Lung (tissue), 12 donors: ENCODE data around the gene ITGB8. TPM values are rescaled to one million over a fixed set of nuclear protein-coding genes. Genes with fewer than 3 reads are reported as not detected.

ENCODE experiments used
- ATAC-seq: fragments of 200-7000 bp; cut with Tn5 transposase; one replicate; pipeline ENCODE4 v1.9.1; 2020; ENCODE audit warnings: moderate number of reproducible peaks; ENCODE audit not compliant: insufficient read depth, low FRiP score
- DNase-seq, 3 donors: peaks; one replicate each; pipeline ENCODE4 v3.0.0-alpha.2; 2013 to 2017
- H3K27ac ChIP-seq, 2 donors: one replicate each; pipeline ENCODE4 v1.5.1; 2013; ENCODE audit warnings: mild to moderate bottlenecking in 2 of 2, moderate library complexity in 2 of 2, control low read depth in 1 of 2, inconsistent platforms in 1 of 2, low read depth in 1 of 2, low read length in 1 of 2
- H3K27me3 ChIP-seq, 3 donors: one replicate each; pipeline ENCODE4 v1.5.1; 2013; ENCODE audit warnings: low read length in 2 of 3; ENCODE audit not compliant: control insufficient read depth in 3 of 3, insufficient read depth in 3 of 3
- H3K36me3 ChIP-seq, 4 donors: one replicate each; pipeline ENCODE4 v1.5.1; 2013; ENCODE audit warnings: low read length in 4 of 4, mild to moderate bottlenecking in 1 of 4, moderate library complexity in 1 of 4; ENCODE audit not compliant: control insufficient read depth in 4 of 4, insufficient read depth in 4 of 4
- H3K4me1 ChIP-seq, 5 donors: one replicate each; pipeline ENCODE4 v1.5.1; 2013; ENCODE audit warnings: low read length in 5 of 5, mild to moderate bottlenecking in 2 of 5, moderate library complexity in 1 of 5; ENCODE audit not compliant: control insufficient read depth in 5 of 5, insufficient read depth in 5 of 5
- H3K4me3 ChIP-seq: one replicate; pipeline ENCODE4 v1.5.1; 2013; ENCODE audit warnings: mild to moderate bottlenecking, control low read depth, moderate library complexity
- H3K9ac ChIP-seq, 2 donors: one replicate each; pipeline ENCODE4 v1.5.1; 2013; ENCODE audit warnings: low read length in 2 of 2, control low read depth in 1 of 2; ENCODE audit not compliant: insufficient read depth in 1 of 2
- H3K9me3 ChIP-seq, 4 donors: one replicate each; pipeline ENCODE4 v1.5.1; 2013; ENCODE audit warnings: low read length in 3 of 4, mild to moderate bottlenecking in 1 of 4, moderate library complexity in 1 of 4; ENCODE audit not compliant: control insufficient read depth in 4 of 4, insufficient read depth in 3 of 4
- WGBS, 2 donors: extraction: QIAGEN DNeasy Blood & Tissue Kit; methylation state at CpG; one replicate each; pipeline ENCODE4 v1.1.7; 2013; 5-methylcytosine and 5-hydroxymethylcytosine counted together
- polyA plus RNA-seq, 2 donors: library from polyadenylated mRNA; stranded (reverse); fragments of 200-250 nt; gene quantifications; one replicate each; pipeline ENCODE4 v1.2.1, GENCODE V29; 2013
- total RNA-seq, 2 donors: library from RNA; depleted of rRNA in 1 of 2; stranded (reverse); fragments of >200 nt in 1 of 2; gene quantifications; one replicate each; pipeline ENCODE4 v1.2.1, GENCODE V29; 2014 to 2021
- TF ChIP-seq, protein P1 (sequence below): IDR thresholded peaks from 2 replicates; pipeline ENCODE4 v1.5.1; 2012; ENCODE audit warnings: mild to moderate bottlenecking; ENCODE audit errors: control extremely low read depth, extremely low read depth
- donor health status: control.
- donor health status: control.
- donor health status: Bipolar disorder and iron deficiency.
- donor health status: healthy.
- donor health status: DM: yes; HTN: yes; CAD: no.

The ITGB8 gene
- total and polyA plus RNA-seq, 4 donors, result 1.5 to 29.7 (median 15.2) TPM

DNA sequence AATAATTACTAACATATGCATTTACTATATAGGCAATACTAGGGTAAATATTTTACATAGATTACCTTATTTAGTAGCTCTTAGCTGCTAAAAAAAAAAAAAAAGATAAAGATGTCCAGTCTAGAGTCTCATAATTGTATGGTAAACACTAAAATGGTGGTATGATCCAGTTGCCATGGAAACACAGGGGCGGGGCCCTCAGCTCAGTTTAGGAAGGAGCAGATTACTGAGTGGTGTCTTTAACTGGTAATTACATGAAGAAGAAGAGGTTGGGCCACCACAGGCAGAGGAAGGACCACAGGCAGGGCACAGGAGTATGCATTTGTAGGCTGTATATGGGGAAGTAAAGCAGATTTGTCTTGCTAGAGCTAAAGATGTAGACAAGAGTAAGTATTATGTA lies 43.7 kb downstream of the ITGB8 start:
- WGBS, 2 donors, result 86 to 88% methylated on average over 1 of the region's 1 CpG
- no peaks in the 10 kb centered on the region for H3K27me3 ChIP-seq
- ATAC-seq (no peak), DNase-seq (no peak)
- no peaks in the 10 kb centered on the region for H3K36me3 ChIP-seq
- no peaks in the 10 kb centered on the region for H3K9me3 ChIP-seq
- no peak overlapping the region for H3K27ac ChIP-seq
- no peak overlapping the region for H3K9ac ChIP-seq
- no peak overlapping the region for H3K4me3 ChIP-seq
- TF ChIP-seq, protein P1, sequence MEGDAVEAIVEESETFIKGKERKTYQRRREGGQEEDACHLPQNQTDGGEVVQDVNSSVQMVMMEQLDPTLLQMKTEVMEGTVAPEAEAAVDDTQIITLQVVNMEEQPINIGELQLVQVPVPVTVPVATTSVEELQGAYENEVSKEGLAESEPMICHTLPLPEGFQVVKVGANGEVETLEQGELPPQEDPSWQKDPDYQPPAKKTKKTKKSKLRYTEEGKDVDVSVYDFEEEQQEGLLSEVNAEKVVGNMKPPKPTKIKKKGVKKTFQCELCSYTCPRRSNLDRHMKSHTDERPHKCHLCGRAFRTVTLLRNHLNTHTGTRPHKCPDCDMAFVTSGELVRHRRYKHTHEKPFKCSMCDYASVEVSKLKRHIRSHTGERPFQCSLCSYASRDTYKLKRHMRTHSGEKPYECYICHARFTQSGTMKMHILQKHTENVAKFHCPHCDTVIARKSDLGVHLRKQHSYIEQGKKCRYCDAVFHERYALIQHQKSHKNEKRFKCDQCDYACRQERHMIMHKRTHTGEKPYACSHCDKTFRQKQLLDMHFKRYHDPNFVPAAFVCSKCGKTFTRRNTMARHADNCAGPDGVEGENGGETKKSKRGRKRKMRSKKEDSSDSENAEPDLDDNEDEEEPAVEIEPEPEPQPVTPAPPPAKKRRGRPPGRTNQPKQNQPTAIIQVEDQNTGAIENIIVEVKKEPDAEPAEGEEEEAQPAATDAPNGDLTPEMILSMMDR, result no peak
- H3K4me1 ChIP-seq, result no peaks in the 10 kb centered on the region

DNA sequence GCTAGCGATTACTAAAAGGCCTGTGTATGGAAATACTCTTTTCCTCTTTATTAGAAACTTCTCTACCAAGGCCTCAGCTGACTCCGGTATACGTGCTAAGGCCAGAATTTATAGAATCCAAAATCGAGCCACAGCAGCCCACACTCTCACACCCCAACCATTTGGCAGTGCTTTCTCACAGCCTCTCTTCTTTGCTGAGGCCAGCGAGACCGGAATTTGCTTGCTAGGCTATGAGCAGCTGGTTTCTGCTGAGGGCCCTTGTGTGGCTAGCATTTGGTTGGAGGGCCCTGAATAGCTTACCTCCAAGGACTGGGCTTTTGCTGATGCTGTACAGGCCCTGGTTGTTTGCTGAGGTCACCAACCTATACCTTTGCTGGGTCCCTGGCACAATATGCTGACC lies 46.1 kb downstream of the ITGB8 start:
- ATAC-seq (no peak), DNase-seq (no peak)
- Histone ChIP-seq H3K4me3 (no peak overlapping the region), H3K27me3 (no peaks in the 10 kb centered on the region), H3K9ac (no peak overlapping the region), H3K27ac (no peak overlapping the region), H3K36me3 (peaks cover 0 to 11% (median 2%) of the 10 kb centered on the region in 4 donors), H3K9me3 (no peaks in the 10 kb centered on the region), H3K4me1 (no peaks in the 10 kb centered on the region)
- WGBS, 2 donors, result 88 to 90% methylated on average over 6 of the region's 6 CpGs
- TF ChIP-seq, protein P1, result no peak

DNA sequence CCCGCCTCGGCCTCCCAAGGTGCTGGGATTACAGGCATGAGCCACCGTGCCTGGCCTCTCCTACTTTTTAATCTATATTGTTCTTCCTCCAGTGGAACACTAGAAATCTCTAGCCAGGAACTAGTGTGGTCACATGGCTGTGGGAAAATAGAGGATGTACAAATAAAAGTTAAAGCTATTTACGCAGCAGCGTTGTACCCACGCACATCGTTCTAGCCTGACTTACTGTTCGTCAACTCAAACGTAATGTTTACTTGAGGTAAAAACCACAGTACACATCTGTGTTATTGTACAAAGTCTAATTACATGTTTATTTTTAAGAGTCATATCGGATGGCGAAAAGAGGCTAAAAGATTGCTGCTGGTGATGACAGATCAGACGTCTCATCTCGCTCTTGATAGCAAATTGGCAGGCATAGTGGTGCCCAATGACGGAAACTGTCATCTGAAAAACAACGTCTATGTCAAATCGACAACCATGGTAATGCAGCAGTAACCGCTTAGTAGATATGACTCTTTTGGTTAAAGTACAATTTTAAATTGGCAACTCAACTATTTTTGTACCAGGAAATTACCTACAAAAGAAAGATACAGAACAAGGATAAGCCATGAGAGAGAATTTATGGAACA lies 50.8 kb downstream of the ITGB8 start:
- TF ChIP-seq, protein P1, result no peak
- H3K27me3 ChIP-seq, result no peaks in the 10 kb centered on the region
- no peak overlapping the region for H3K9ac ChIP-seq
- DNase-seq (no peak), ATAC-seq (no peak)
- no peaks in the 10 kb centered on the region for H3K9me3 ChIP-seq
- no peak overlapping the region for H3K27ac ChIP-seq
- peaks cover 0 to 14% (median 4%) of the 10 kb centered on the region in 4 donors for H3K36me3 ChIP-seq
- whole genome bisulfite sequencing, 2 donors, result 91 to 96% methylated on average over 17 of the region's 17 CpGs
- no peak overlapping the region for H3K4me3 ChIP-seq
- peaks cover 0 to 5% (median 0%) of the 10 kb centered on the region in 5 donors for H3K4me1 ChIP-seq

DNA sequence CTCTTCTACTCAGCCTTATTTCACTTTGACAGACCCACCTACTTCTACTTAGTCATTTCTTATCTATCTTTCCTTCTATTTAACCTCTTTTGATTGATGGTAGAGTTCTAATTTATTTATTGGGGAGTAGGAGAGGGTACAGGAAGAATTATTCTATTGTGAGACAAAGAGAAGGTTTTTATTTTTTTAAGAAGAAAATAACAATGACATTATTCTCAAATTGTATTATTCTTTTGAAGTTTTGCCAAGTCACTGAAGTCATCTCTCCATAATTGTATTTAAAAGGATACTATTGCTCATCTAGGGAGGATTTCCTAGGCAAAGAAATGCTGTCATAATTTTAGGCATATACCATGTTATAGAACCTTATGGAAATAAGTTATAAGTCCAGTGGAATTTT lies 52.7 kb downstream of the ITGB8 start:
- peaks cover 0 to 5% (median 0%) of the 10 kb centered on the region in 5 donors for H3K4me1 ChIP-seq

More for the DNA sequence above, 52.7 kb downstream of the ITGB8 start:
- DNase-seq, result no peak
- Histone ChIP-seq H3K27ac (no peak overlapping the region), H3K36me3 (peaks cover 0 to 14% (median 4%) of the 10 kb centered on the region in 4 donors), H3K4me3 (no peak overlapping the region), H3K27me3 (no peaks in the 10 kb centered on the region), H3K9me3 (no peaks in the 10 kb centered on the region), H3K9ac (no peak overlapping the region)
- TF ChIP-seq, protein P1, result no peak
- no peak for ATAC-seq
